Activated CD4-positive, alpha-beta T cell treated with anti-CD3 and anti-CD28 coated beads, Interleukin-2, Interleukin-4, amounts not matched to agents 100 ng/mL and 50 ng/mL, durations not matched to agents 16 hours and 8 hours (primary cell): Measurements from ENCODE around the gene LTO1.
"Not testable (repeated sequence)": the region's sequence is repeated elsewhere in the genome, so short reads cannot be mapped to it uniquely, and the experiment has no call there.

Experiments used
- DNase-seq: peaks from one replicate; pipeline ENCODE4 v3.0.0-alpha.2; 2020; ENCODE audit warnings: low spot score

LTO1 gene

DNA sequence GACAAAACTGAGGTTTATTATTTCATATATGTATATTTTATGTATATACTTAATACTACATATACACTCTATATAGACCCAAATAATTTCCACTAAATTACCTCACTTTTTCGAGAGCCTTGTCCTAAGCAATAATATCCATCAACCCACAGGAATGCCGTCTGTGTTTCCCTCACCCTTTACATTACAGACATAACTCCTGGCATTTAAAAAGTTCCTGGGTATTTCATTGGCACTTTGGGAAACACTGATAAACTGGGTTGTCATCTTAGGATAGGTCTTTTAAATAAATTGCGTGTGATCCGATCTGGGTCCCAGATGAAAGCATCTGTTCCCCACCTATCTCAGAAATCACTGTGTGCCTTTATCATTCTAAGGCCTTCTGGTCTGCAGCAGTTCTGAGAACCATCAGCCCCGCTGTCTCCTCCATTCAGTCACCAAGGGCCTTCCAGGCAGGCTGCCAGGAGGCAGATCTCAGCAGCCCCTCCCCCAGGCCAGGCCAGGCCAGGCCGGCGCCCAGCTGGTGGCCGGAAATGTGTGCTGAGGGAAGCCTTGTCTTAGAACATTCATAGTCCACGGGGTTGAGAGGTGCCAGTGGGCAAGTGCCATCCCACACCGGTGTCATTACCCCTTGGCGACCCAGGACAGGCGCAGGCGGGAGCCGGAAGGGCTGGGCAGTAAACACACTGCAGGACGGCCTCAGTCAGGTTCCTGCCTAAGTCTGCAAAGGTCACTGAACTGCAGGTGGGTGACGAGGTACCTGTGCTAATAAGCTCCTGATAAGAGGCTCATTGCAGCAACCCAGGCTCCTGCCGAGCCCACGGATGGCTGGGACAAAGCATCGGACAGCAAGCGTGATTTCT, 25.4 kb upstream of the LTO1 start:
- DNase-seq, result no peak

GRCh38 chr11:69699213-69699612, 24.1 kb upstream of the LTO1 start:
- no peak for DNase-seq

DNA sequence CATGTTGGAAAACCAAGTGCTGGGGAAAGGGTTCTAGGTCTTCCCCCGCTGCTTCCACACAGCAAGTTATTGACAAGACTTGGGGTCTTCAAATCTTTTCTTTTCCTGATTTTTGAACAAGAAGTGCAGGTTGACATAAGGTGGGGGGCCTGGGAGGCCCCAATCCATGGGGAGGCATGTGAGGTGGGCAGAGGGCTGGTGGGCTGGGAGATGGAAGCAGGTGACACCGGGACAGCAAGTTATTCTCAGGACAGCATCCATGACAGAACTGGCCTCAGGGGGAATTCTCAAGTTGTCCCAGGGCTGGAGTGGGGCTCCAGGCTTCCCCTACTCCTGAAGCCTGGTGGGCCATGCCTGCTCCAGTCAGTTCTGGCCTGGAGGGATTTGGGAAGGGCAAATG, 23.2 kb upstream of the LTO1 start:
- DNase-seq, result no peak

GRCh38 chr11:69697861-69698260, 22.7 kb upstream of the LTO1 start:
- no peak for DNase-seq

GRCh38 chr11:69697469-69697843, 22.3 kb upstream of the LTO1 start:
- no peak for DNase-seq

- no peak for DNase-seq
These were observed 21.8 kb upstream of the LTO1 start for GRCh38 chr11:69696749-69697468.

DNA sequence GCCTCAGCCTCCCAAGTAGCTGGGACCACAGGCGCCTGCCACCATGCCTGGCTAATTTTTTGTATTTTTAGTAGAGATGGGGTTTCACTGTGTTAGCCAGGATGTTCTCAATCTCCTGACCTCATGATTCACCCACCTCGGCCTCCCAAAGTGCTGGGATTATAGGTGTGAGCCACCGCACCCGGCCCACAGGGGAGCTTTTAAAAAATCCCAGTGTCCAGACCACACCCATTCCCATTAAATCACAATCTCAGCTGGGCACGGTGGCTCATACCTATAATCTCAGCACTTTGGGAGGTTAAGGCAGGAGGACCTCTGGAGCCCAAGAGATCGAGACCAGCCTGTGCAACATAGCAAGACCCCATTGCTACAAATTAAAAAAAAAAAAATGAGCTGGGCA, 20.8 kb upstream of the LTO1 start:
- not testable (repeated sequence) for DNase-seq

GRCh38 chr11:69695581-69695980, 20.4 kb upstream of the LTO1 start:
- no peak for DNase-seq

DNA sequence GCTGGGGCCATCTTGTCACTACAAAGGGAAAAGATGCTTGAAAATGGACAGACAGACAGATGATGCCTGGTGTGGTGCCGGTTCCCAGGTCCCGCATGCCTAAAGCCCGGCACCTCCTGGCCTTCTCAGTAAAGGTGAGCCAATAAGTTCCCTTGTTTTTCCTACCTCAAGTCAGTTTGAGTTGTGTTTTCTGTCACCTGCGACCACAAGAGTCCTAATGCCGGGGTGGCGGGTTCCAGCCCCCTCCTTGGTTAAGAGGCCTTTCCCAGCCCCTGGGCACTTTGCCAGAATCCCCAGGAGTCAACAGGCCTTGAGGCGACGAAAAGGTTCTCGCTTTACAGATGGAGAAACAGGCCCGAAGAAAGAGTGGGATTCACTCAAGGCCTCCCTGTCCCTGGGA, 19.6 kb upstream of the LTO1 start:
- no peak for DNase-seq

DNA sequence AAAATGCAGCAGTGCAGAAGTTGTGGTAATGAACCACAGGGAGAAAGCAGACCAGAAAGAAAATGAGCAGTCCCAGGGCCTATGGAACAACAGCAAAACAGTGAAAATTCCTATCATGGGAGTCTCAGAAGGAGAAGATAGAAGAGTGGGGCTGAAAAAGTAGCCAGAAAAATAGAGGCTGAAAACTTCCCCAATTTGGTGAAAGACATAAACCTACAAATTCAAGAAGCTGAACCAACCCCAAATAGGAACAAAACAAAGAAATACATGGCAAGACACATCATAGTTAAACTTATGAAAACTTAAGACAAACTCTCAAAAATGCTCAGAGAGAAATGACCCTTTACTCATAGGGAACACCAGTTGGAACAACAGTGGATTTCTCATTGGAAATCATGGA, 17.3 kb upstream of the LTO1 start:
- DNase-seq, result no peak

- DNase-seq, result peak; percentile 23
These were observed 16.3 kb upstream of the LTO1 start for GRCh38 chr11:69691463-69691862.

- no peak for DNase-seq
These were observed 14.5 kb upstream of the LTO1 start for GRCh38 chr11:69689484-69690319.

- not testable (repeated sequence) for DNase-seq
These were observed 13.0 kb upstream of the LTO1 start for GRCh38 chr11:69687969-69688771.

- no peak for DNase-seq
These were observed 11.7 kb upstream of the LTO1 start for GRCh38 chr11:69686856-69687255.

DNA sequence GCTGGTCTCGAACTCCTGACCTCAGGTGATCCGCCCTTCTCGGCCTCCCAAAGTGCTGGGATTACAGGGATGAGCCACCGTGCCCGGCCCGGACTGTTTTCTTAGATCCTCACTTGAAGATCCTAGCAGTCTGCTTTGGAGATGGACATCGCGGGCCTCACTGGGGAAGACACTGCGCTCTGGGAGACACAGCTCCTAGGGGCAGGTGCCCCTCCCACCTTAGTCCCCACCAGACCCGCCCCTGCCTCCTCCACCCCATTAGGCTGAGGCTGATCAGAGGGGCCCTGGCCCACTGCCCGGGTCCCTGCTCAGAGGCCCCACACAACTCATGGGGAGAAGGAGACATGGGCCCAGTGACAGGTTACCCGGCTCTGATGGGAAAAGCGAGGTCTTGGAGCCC, 11.3 kb upstream of the LTO1 start:
- DNase-seq, result no peak

- DNase-seq, result no peak
These were observed 10.2 kb upstream of the LTO1 start for GRCh38 chr11:69685348-69685747.

GRCh38 chr11:69684651-69685050, 9.5 kb upstream of the LTO1 start:
- no peak for DNase-seq

DNA sequence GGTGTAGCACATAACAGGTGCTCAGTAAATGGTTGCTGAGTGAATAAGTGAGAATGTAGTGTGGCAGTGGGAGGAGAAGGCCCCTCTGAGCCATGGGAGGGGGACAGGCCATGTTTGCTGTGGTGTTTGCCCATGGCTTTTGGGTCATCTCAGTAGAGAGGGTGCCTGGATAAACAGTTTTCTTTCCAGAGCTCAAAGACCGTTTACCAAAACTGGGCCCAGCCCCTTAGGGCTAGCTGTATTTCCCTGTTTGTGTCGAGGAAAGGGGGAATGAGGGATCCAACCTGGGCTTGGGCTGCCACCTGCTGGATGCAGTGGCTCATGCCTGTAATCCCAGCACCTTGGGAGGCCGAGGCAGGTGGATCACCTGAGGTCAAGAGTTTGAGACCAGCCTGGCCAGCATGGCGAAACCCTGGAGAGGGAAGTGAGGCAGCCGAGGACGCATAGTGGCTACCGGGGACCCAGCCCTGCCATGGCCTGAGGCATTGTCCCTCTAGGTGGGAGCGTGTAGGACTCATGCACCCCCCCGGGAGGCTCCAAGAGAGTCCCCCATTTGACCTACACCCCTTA, 8.7 kb upstream of the LTO1 start:
- DNase-seq, result no peak

DNA sequence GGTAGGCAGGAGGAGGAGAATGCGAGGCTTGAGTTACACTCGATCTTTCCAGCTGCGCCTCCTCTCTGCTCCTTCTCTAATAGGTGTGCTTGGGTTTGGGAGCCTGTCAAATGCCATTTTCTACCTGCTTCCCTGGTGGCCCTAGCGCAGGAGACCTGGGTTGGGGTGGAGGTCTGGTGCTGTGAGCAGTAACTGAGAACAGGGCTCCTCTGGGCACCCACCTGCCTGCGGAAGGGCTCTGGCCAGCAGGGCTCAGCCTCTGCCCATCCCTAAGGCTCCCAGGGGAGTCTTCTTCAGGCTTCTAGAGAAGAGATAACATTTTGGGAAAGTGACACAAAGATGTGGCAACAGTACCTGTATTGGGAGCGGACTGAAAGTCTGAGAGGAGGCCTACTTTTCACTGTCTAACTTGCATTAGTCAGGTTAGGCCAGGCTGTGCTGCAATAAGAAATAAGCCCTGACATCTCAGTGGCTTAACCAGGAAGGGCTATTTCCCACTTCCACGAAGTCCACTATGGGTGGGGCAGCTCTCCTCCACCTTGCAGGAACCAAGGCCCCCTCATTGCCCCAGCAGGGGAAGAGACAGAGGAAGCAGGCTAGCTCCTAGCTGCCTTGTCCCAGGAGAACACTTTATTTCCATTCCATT, 7.7 kb upstream of the LTO1 start:
- DNase-seq, result no peak

DNA sequence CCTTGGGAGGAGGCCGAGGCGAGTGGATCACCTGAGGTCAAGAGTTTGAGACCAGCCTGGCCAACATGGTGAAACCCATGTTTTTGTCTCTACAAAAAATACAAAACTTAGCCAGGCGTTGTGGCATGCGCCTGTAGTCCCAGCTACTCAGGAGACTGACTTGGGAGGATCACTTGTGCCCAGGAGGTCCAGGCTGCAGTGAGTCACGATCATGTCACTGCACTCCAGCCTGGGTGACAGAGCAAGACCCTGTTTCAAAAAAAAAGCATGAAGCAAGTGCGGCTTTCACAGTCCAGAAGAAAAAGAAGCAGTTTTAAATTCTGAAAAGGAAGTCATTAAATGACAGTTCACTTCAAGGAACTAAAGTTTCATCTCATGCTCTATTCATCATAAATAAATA, 7.1 kb upstream of the LTO1 start:
- DNase-seq, result no peak

DNA sequence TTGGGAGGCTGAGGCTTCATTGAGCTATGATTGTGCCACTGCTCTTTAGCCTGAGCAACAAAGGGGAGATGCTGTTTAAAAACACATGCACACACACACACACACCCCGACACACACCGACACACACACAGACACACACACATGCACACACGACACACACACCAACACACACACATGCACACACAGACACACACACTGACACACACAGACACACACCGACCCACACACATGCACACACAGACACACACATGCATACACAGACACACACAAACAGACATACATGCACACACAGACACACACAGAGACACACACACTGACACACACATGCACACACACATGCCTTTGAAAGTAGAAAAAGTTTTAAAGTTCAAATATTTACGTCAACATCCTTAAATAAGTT, 5.5 kb upstream of the LTO1 start:
- DNase-seq, result no peak
